CD4-positive, alpha-beta T cell treated with Interferon gamma for 1 hour (primary cell): Measurements from ENCODE around the gene SLC39A8.

Source experiments
- DNase-seq: peaks from one replicate; pipeline ENCODE4 v3.0.0-alpha.2; 2020

SLC39A8 gene

GRCh38 chr4:102338405-102338804 lies 6.9 kb downstream of the SLC39A8 start:
- no peak for DNase-seq

- DNase-seq: no peak
Measured at GRCh38 chr4:102335616-102336015, 9.7 kb downstream of the SLC39A8 start.

GRCh38 chr4:102334624-102335023 lies 10.7 kb downstream of the SLC39A8 start:
- no peak for DNase-seq

GRCh38 chr4:102333787-102334186 lies 11.5 kb downstream of the SLC39A8 start:
- no peak for DNase-seq

GRCh38 chr4:102328045-102328444 lies 17.2 kb downstream of the SLC39A8 start:
- no peak for DNase-seq

GRCh38 chr4:102326951-102327350 lies 18.3 kb downstream of the SLC39A8 start:
- no peak for DNase-seq

- DNase-seq: no peak
Measured at GRCh38 chr4:102324730-102325129, 20.6 kb downstream of the SLC39A8 start.

GRCh38 chr4:102322736-102323135 lies 22.5 kb downstream of the SLC39A8 start:
- DNase-seq: no peak

GRCh38 chr4:102321260-102321995 lies 23.9 kb downstream of the SLC39A8 start:
- no peak for DNase-seq

- no peak for DNase-seq
Measured at GRCh38 chr4:102319594-102319993, 25.7 kb downstream of the SLC39A8 start.

- no peak for DNase-seq
Measured at GRCh38 chr4:102318526-102318925, 26.8 kb downstream of the SLC39A8 start.

- DNase-seq: no peak
Measured at GRCh38 chr4:102318105-102318504, 27.2 kb downstream of the SLC39A8 start.

- no peak for DNase-seq
Measured at GRCh38 chr4:102317459-102317858, 27.8 kb downstream of the SLC39A8 start.

- no peak for DNase-seq
Measured at GRCh38 chr4:102316585-102316984, 28.7 kb downstream of the SLC39A8 start.

GRCh38 chr4:102315532-102315931 lies 29.8 kb downstream of the SLC39A8 start:
- no peak for DNase-seq

- no peak for DNase-seq
Measured at GRCh38 chr4:102312417-102312816, 32.9 kb downstream of the SLC39A8 start.

- no peak for DNase-seq
Measured at GRCh38 chr4:102311912-102312311, 33.4 kb downstream of the SLC39A8 start.

GRCh38 chr4:102311407-102311806 lies 33.9 kb downstream of the SLC39A8 start:
- DNase-seq: no peak

GRCh38 chr4:102308032-102308799 lies 37.1 kb downstream of the SLC39A8 start:
- DNase-seq: no peak

GRCh38 chr4:102305666-102306065 lies 39.6 kb downstream of the SLC39A8 start:
- no peak for DNase-seq

- no peak for DNase-seq
Measured at GRCh38 chr4:102302762-102303161, 42.5 kb downstream of the SLC39A8 start.

GRCh38 chr4:102301167-102301566 lies 44.1 kb downstream of the SLC39A8 start:
- DNase-seq: no peak

GRCh38 chr4:102299354-102300107 lies 45.8 kb downstream of the SLC39A8 start:
- DNase-seq: peak; percentile 3

- DNase-seq: no peak
Measured at GRCh38 chr4:102298716-102299115, 46.6 kb downstream of the SLC39A8 start.
